Measurements from ENCODE around the gene RAB6B. TPM values are rescaled to one million over a fixed set of nuclear protein-coding genes. Genes with fewer than 3 reads are reported as not detected.

RAB6B gene
- total and polyA plus RNA-seq, 2 of the 8 experiments (the other 6 are each of a cell fraction or from before 2014, with no cell fraction given): 7.9 to 15.6 TPM

DNA sequence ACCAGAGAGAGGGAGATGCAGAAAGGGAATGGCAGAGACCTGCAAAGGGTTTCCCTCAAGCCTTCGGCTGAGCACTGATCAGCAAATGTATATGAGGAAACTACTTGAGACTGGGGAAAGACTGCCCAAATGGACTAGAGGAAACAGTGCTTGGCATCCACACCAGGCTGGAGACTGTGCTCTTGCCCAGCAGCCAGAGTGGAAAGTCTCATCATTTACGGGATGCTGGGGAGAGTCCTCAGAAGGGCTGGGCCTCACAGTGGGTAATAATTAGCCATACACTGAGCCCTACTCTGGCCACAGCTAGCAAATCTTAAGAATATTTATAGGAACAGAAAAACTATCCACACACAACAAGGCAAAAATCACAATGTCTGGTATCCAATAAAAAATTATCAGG is 18.5 kb downstream of the RAB6B start:
- no peak overlapping the region for H3K23ac ChIP-seq (ENCODE audit: insufficient read length)
- no peak for DNase-seq (ENCODE audit: low read depth in 1 of 2, low spot score in 2 of 2)
- no peak overlapping the region for H3K27ac ChIP-seq (ENCODE audit: low read depth, low read length)
- H3K9ac ChIP-seq (replicated peaks in 1 of 4; ENCODE audit: extremely low read depth in 1 of 4, low read depth in 3 of 4, low read length in 3 of 4): no peak overlapping the region
- no peak for FAIRE-seq
- H4K8ac ChIP-seq (ENCODE audit: extremely low read depth, insufficient read depth, low read length): no peak overlapping the region
- H2BK20ac ChIP-seq (ENCODE audit: low read length): no peak overlapping the region
- H2BK5ac ChIP-seq (ENCODE audit: low read depth, low read length): no peak overlapping the region
- no peak overlapping the region for H3K4me2 ChIP-seq (ENCODE audit: insufficient read depth in 1 of 2, low read depth in 2 of 2, low read length in 2 of 2)
- no peaks in the 10 kb centered on the region for H3K36me3 ChIP-seq (ENCODE audit: control insufficient read depth in 2 of 4, insufficient read depth in 4 of 4, low read length in 3 of 4)
- no peaks in the 10 kb centered on the region for H4K20me1 ChIP-seq (replicated peaks in 1 of 2; ENCODE audit: control insufficient read depth in 1 of 2, insufficient read depth in 2 of 2, low read length in 2 of 2)
- no peak for TF ChIP-seq PHF8 (conservative IDR thresholded peaks at IDR 0.05; ENCODE audit: low read depth, low read length)
- H3K79me2 ChIP-seq (ENCODE audit: control insufficient read depth in 1 of 2, insufficient read depth in 2 of 2, low read length in 2 of 2): no peaks in the 10 kb centered on the region
- H4K91ac ChIP-seq (replicated peaks; ENCODE audit: insufficient read length, low read length): no peak overlapping the region
- no peaks in the 10 kb centered on the region for H3K79me1 ChIP-seq (ENCODE audit: low read depth, low read length)
- no peak overlapping the region for H3K14ac ChIP-seq (ENCODE audit: insufficient read length)
- WGBS, 2 experiments (ENCODE audit: extremely low coverage in 1 of 2, insufficient coverage in 1 of 2, insufficient read length in 1 of 2, insufficient replicate concordance in 2 of 2, low coverage in 1 of 2, low lambda C conversion rate in 2 of 2, missing lambda C conversion rate in 1 of 2): 84% methylated on average over 2 of the region's 2 CpGs; no CpG with 5 or more reads in 1 of the 2 experiments
- H3K23me2 ChIP-seq (ENCODE audit: low read depth, low read length): no peaks in the 10 kb centered on the region
- CTCF ChIA-PET (ENCODE audit: partially characterized antibody): interaction anchor here (2.3 kb wide), 1 partner anchor 45 kb away, joined by 10 read pairs; no protein-coding TSS in a partner anchor
- H3K4me1 ChIP-seq (replicated peaks in 1 of 4; ENCODE audit: control insufficient read depth in 3 of 4, insufficient read depth in 4 of 4, low read length in 3 of 4): peaks cover 0 to 3% (median 0%) of the 10 kb centered on the region in 4 experiments; a peak in 3 of 7 replicates
- H2BK120ac ChIP-seq (replicated peaks; ENCODE audit: low read depth, low read length): no peak overlapping the region
- no peak overlapping the region for H2BK12ac ChIP-seq (ENCODE audit: low read depth, low read length)
- H3K4ac ChIP-seq (replicated peaks; ENCODE audit: insufficient read length, low read depth, low read length): no peak overlapping the region
- POLR2A ChIA-PET (ENCODE audit: partially characterized antibody): no interaction called here
- H2BK15ac ChIP-seq (ENCODE audit: low read length): no peak overlapping the region
- no peak overlapping the region for H3K56ac ChIP-seq (replicated peaks; ENCODE audit: insufficient read length, low read depth, low read length)
- H4K5ac ChIP-seq (ENCODE audit: insufficient read length, low read depth, low read length): no peak overlapping the region
- H3K9me3 ChIP-seq (ENCODE audit: insufficient read depth in 2 of 2, low read depth in 1 of 2, low read length in 1 of 2): no peaks in the 10 kb centered on the region
- H2AK5ac ChIP-seq (ENCODE audit: low read depth, low read length): no peak overlapping the region
- H3K18ac ChIP-seq (ENCODE audit: extremely low read depth, low read length): no peak overlapping the region
- no peaks in the 10 kb centered on the region for H3K27me3 ChIP-seq (replicated peaks in 1 of 4; ENCODE audit: control insufficient read depth in 3 of 4, extremely low read depth in 1 of 4, insufficient read depth in 3 of 4, low read length in 3 of 4)
- H2AFZ ChIP-seq (ENCODE audit: low read length): no peak overlapping the region
- no peak overlapping the region for H3K4me3 ChIP-seq (ENCODE audit: extremely low read depth in 1 of 4, insufficient read depth in 2 of 4, low read depth in 3 of 4, low read length in 4 of 4)

Data from H1 (cell line).